ENCODE data around the gene PODXL. TPM values are rescaled to one million over a fixed set of nuclear protein-coding genes. Genes with fewer than 3 reads are reported as not detected.
A peak's percentile ranks its signal among the peaks of the same experiment; 100 is the strongest.
"Not testable (repeated sequence)": the region's sequence is repeated elsewhere in the genome, so short reads cannot be mapped to it uniquely, and the experiment has no call there.

PODXL gene
- total RNA-seq, 2 donors from 2014 or later: 0.18 to 1.3 TPM

DNA sequence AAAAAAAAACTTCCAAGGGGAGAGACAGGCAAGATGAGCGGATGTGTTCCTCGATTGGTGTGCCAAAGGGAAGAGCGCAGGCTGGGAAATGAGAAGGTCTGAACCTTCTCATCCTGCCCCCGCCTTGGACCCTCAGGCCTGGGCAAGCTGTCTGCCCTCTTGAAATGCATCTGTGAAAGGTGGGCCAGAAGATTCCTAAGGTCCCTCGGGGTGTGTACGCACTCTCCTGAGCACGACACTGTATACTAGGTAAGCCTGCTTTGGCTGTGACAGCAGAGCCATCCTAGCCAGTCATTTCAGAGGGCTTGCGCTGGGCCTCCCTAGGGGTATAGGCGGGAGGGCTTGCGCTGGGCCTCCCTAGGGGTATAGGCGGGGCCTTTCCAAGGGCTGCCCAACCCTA is 26.8 kb downstream of the PODXL start:
- Mint-ChIP-seq H3K27ac (no peak overlapping the region), H3K9me3 (no peaks in the 10 kb centered on the region), H3K36me3 (no peaks in the 10 kb centered on the region)
- no peak for ATAC-seq
- DNase-seq (ENCODE audit: low spot score in 2 of 2): no peak

DNA sequence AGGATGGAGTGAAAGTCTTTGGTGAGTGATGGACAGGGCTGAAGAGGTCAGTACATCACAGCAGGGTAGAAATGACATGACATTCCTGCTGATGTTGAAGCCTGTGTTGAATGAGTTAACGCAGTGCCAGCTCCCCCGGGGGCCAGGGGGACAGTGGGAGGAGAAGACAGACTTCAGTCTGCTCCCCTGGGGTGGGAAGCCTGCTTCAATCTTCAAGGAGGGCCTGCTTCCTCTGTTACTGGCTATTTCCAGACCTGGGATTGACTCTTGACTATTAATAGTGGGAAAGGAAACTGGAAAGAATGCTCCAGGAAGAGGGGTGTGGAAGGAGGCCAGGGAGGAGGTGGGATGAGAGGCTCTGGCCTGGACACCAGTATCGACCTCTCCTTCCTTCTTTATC is 27.2 kb downstream of the PODXL start:
- Mint-ChIP-seq H3K9me3 (no peaks in the 10 kb centered on the region), H3K36me3 (no peaks in the 10 kb centered on the region), H3K27ac (no peak overlapping the region)
- DNase-seq (ENCODE audit: low spot score in 2 of 2) (no peak), ATAC-seq (no peak)

DNA sequence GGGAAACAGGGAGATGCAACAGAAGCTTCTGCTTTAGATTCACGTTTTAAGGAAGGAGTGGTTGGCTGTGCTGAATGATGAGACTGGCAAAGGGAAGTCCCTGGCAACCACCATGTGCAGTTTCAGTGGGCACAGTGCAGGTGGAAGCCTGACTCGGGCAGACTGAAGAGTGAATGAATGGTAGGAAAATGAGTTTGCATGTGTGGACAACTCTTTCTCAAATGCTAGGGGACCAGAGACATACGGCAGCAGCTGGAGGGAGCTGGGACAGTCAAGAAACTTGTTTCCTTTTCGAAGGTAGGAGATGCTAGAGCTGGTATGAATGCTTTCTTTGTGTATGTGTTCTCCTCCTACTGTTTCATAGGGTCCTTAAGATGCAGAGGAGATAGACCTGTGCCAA is 29.0 kb downstream of the PODXL start:
- no peaks in the 10 kb centered on the region for H3K9me3 Mint-ChIP-seq

DNA sequence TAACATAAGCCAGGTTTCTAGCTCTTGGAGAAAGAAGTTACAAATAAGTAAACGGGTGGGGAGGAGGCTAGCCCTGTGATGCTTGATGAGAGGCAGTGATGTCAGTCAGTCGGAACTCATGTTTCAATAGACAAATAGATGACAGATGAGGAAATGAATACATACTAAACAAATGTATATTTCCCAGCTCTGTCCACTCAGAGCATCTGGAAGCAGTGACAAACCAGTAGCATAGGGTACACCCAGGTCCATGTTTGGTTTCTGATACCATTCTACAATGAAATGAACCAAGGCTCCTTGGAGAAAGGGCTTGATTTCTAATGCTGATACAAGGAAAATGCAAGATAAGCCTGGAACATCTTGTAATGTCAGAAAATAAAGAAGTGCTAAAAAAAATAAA is 30.6 kb downstream of the PODXL start:
- DNase-seq (ENCODE audit: low spot score in 2 of 2) (no peak), ATAC-seq (no peak)
- H3K9me3 Mint-ChIP-seq: no peaks in the 10 kb centered on the region
- H3K36me3 Mint-ChIP-seq: no peaks in the 10 kb centered on the region
- no peak overlapping the region for H3K27ac Mint-ChIP-seq

More for the DNA sequence above, 29.0 kb downstream of the PODXL start:
- Mint-ChIP-seq H3K36me3 (no peaks in the 10 kb centered on the region), H3K27ac (no peak overlapping the region)
- ATAC-seq (peak in 1 of 2 donors; percentile 34), DNase-seq (ENCODE audit: low spot score in 2 of 2) (no peak)

DNA sequence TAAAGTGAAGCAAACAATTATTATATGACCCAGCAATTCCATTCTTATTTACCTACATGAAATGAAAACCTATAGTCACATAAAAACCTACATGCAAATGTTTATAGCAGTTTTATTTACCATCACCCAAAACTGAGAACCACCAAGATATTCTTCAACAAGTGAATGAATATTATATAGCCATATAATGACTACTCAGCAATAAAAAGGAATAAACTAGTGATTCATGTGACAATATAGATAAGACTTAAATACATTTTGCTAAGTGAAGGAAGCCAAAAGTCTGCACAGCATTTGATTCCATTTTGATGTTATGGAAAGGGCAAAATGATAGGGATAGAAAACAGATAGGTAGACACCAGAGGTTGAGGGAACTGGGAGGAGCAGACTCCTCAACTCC is 31.7 kb downstream of the PODXL start:
- ATAC-seq (no peak), DNase-seq (ENCODE audit: low spot score in 2 of 2) (no peak)
- Mint-ChIP-seq H3K27ac (no peak overlapping the region), H3K36me3 (no peaks in the 10 kb centered on the region), H3K9me3 (no peaks in the 10 kb centered on the region)

DNA sequence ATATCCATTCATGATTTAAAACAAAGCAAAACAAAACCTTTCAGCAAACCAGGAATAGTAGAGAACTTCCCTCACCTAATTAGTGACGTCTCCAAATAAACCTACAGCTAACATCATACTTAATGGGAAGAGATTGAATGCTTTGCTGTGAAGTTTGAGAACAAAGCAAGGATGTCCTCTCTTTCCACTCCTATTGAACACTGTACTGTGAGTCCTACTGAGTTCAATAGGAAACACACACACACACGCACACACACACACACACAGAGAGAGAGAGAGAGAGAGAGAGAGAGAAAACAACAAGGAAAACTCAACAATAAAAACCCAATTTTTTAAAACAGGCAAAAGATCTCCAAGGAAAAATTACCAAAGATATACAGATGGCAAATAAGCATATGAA is 32.3 kb downstream of the PODXL start:
- H3K9me3 Mint-ChIP-seq: no peaks in the 10 kb centered on the region
- ATAC-seq: no peak
- no peaks in the 10 kb centered on the region for H3K36me3 Mint-ChIP-seq
- H3K27ac Mint-ChIP-seq: no peak overlapping the region
- no peak for DNase-seq (ENCODE audit: low spot score in 2 of 2)

DNA sequence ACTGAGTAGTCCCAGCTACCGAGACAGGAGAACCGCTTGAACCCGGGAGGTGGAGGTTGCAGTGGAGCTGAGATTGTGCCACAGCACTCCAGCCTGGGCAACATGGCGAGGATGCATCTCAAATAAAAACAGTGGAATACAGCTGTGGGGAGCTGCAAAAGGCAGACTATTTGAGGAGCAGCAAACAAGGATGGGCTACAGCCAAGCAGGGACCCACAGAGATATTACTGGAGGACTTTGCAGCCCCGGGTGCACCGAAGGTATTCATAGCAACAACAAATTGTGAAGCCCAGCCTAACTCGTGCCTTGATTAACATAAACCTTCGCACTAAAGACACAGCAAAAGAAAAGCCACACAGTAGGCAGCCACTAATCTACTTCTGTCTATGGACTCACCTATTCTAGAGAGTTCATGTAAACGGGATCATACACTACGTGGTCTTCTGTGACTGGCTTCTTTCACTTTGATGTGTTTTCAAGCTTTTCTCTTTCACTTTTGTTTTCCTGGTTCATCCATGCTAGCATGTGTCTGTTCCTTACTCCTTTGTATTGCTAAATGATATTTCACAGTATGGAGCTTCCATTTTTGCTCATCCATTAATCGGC is 34.0 kb downstream of the PODXL start:
- H3K27ac Mint-ChIP-seq: peak overlapping the region in 1 of 2 donors; percentile 2
- ATAC-seq: peak; percentile 69 to 82
- no peaks in the 10 kb centered on the region for H3K9me3 Mint-ChIP-seq
- no peak for DNase-seq (ENCODE audit: low spot score in 2 of 2)
- H3K36me3 Mint-ChIP-seq: no peaks in the 10 kb centered on the region

DNA sequence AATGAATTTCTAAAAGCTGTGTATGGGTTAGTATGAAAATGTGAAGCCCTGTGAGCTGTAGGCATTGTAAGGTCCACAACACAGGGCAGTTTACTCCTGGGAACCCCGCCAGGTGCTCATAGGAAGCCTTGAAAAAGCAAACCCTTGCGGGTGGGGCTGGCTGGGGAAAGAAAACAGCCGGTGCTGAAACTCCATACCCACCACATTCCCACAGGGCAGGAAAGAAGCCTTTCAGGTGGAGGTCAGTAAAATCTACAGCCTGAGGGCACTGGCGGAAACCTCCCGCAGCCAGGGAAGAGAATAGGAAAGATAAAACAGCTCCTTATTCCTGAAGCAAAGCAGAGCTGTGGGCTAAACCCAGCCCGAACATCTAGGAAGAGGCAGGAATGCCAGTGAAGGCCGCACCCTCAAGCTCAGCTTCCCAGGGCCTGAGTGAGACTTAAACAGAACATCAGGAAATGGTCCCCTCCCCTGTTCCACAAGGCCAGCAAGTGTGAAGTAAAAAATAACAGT is 34.7 kb downstream of the PODXL start:
- H3K9me3 Mint-ChIP-seq: no peaks in the 10 kb centered on the region
- H3K36me3 Mint-ChIP-seq: no peaks in the 10 kb centered on the region
- no peak for DNase-seq (ENCODE audit: low spot score in 2 of 2)
- ATAC-seq: no peak
- peak overlapping the region; percentile 2 to 83 for H3K27ac Mint-ChIP-seq

DNA sequence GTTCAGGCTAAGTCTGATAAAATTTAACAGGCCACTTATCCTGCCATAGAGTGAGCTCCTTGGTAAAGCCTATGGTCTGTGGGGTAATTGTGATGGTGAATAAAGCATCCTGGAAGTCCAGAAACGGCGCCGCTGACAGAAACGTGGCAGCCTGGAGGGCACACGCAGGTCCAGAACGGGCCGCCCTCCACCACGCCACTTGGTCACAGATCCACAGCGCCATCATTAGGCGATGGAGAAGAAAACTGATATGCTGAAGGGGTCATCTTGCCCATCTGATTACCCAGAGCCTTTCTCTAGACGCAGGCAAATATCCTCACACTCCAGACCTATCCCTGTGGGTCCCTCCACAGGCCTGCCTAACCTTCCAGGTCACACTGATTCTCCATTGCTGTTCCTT is 37.8 kb downstream of the PODXL start:
- no peaks in the 10 kb centered on the region for H3K36me3 Mint-ChIP-seq

DNA sequence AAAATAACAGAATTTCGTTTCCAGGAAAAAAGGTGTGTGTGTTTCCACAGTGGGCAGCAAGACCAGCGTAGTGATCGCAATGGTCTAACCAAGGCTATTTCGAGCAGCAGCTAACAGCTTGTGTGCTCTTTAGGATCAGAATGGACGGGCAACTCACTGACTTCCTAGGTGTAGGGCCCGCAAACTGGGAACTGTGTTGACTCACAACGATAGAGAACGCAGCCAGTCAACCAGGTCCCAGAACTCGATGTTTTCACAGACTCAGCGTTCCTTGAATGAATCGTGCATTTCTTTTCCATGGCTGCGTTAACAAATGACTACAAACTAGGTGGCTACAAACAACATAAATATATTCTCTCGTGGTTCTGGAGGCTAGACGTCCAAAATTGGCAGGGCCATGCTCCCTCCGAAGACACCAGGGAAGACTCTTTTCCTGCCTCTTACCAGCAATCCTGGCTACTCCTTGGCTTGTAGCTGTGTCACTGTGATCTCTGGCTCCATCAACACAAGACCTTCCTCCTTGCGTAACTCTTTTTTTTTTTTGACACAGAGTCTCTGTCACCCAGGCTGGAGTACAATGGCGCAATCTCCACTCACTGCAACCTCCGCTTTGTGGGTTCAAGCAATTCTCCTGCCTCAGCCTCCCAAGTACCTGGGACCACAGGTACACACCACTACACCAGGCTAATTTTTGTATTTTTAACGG is 39.1 kb downstream of the PODXL start:
- H3K27ac Mint-ChIP-seq: no peak overlapping the region

More for the DNA sequence above, 37.8 kb downstream of the PODXL start:
- ATAC-seq: no peak
- DNase-seq (ENCODE audit: low spot score in 2 of 2): no peak
- Mint-ChIP-seq H3K27ac (no peak overlapping the region), H3K9me3 (no peaks in the 10 kb centered on the region)

DNA sequence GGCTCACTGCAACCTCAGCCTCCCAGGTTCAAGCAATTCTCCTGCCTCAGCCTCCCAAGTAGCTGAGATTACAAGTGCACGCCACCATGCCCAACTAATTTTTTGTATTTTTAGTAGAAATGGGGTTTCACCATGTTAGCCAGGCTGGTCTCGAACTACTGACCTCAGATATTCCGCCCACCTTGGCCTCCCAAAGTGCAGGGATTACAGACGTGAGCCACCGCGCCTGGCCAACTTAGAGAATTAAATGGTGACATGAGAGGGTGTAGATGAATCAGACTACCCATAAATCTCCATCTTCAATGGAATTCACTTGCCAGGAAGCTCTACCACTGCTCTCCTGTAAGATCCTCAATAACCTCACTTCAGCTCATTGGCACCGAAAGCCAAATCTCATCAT is 41.0 kb downstream of the PODXL start:
- H3K9me3 Mint-ChIP-seq; DNase-seq (ENCODE audit: low spot score in 2 of 2); ATAC-seq; H3K36me3 Mint-ChIP-seq; H3K27ac Mint-ChIP-seq: not testable (repeated sequence)

More for the DNA sequence above, 39.1 kb downstream of the PODXL start:
- ATAC-seq (no peak), DNase-seq (ENCODE audit: low spot score in 2 of 2) (no peak)
- no peaks in the 10 kb centered on the region for H3K36me3 Mint-ChIP-seq
- H3K9me3 Mint-ChIP-seq: no peaks in the 10 kb centered on the region

DNA sequence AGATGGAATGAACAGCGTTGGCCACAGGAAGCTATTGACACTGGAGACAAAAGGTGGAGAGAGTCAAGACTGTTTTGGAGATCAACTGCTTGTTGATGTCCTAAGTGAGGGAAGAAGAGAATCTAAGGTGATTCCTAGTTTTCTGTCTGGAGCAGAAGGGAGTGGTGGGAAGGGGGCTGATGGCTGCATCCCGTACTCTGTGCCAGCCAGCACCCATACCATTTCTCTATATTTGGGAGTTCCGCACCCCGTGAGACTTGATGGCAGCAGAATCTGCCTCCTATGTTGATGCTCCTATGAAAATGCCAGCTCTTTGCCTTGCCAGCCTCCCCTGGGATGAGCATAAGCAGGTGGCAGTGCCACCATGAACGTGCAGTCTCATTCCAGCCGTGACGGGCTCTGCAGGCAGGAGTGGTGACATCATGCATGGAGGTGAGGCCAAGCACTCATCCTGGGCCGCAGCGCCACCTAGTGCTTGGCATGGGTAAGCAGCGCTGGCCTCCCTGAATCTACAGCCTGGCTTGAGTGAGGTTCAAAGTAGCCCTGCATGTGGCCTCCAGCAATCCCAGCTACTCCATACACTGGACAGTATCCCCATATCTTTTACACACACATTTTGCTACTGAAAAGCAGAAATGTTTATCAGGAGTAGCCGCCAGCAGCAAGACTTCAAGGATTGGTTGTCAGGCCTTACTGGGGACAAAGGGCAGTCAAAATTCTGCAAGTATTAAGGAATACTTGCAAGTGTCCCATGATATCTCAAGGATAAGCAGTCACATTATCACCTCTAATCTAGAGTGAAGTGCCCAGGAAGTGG is 43.0 kb downstream of the PODXL start:
- H3K9me3 Mint-ChIP-seq: no peaks in the 10 kb centered on the region
- no peaks in the 10 kb centered on the region for H3K36me3 Mint-ChIP-seq
- peak overlapping the region in 1 of 2 donors; percentile 4 for H3K27ac Mint-ChIP-seq
- DNase-seq (ENCODE audit: low spot score in 2 of 2) (peak; percentile 82 to 90), ATAC-seq (peak; percentile 93 to 99)

DNA sequence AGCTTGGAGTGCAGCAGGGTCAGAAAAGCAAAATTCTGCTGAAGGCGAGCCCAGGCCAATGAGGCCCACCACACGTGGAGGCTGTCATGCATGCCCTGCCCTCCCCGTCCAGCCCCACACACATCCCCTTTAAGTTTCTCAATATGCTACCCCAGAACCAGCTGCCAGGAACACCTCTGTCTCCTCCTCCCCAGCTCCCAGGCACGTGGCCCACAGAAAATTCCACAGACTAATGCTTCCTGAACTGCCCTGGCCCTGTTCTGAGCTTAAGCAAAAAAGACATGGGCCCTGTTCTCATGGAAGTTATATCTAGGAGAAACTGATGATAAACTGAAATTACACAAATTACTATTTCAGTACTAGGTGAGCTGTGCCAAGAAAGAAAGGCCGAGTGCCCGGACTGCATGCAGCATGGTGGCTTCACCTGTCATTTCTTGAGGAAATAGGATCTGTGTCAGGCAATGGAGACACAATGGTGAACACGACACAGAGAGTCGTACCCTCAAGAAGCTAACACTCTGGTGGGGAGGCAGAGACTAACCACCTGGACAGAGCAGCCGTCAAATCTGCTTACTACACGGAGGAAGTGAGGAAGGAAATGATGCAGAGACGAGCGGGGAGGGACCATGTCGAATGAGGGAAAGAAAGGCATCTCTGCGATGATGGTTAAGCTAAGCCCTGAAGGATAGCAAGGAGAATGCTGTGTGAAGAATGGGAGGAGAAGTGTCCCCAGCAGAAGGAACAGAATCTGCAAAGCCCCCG is 44.5 kb downstream of the PODXL start:
- DNase-seq (ENCODE audit: low spot score in 2 of 2) (no peak), ATAC-seq (no peak)
- Mint-ChIP-seq H3K9me3 (no peaks in the 10 kb centered on the region), H3K27ac (no peak overlapping the region), H3K36me3 (no peaks in the 10 kb centered on the region)

DNA sequence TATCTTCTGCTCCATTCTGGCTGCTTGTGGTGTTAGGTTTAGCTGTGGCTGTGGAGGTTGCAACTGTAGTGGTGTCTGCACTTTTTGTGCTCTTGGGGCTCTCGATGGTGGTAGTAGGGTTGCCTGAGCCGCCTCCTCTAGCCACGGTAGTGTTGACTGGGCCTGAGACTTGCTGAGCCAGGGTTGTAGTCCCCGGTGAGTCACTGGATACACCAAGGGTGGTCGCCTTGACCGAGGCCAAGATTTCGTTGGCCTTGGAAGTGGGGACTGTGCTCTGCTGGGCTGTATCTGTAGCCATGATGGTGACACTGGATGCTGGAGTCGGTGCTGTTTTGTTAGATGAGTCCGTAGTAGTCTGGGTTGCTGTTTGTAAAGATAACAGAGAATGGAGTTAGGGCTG is 45.4 kb downstream of the PODXL start:
- ATAC-seq: no peak
- peak overlapping the region in 1 of 2 donors; percentile 36 for H3K27ac Mint-ChIP-seq
- H3K36me3 Mint-ChIP-seq: no peaks in the 10 kb centered on the region
- DNase-seq (ENCODE audit: low spot score in 2 of 2): no peak
- no peaks in the 10 kb centered on the region for H3K9me3 Mint-ChIP-seq

DNA sequence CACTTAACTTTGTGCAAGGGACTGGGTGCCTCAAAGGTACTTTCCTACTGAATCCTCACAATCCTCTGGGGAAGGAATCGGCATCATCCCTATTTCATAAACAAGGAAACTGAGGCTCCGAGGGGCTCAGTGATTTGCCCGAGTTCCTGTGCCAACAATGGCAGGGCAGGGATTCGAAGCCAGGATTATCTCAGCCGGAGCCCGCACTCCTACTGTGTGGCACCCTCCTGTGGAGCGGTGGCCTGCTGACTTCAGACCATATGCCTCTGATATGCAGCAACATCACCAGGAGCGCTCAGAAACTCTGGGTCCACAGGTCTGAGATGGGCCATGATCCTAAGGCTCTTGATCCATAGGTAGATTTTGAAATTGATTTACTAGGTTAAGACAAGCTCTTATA is 46.6 kb downstream of the PODXL start:
- Mint-ChIP-seq H3K27ac (no peak overlapping the region), H3K36me3 (no peaks in the 10 kb centered on the region), H3K9me3 (no peaks in the 10 kb centered on the region)
- DNase-seq (ENCODE audit: low spot score in 2 of 2): no peak
- ATAC-seq: no peak

DNA sequence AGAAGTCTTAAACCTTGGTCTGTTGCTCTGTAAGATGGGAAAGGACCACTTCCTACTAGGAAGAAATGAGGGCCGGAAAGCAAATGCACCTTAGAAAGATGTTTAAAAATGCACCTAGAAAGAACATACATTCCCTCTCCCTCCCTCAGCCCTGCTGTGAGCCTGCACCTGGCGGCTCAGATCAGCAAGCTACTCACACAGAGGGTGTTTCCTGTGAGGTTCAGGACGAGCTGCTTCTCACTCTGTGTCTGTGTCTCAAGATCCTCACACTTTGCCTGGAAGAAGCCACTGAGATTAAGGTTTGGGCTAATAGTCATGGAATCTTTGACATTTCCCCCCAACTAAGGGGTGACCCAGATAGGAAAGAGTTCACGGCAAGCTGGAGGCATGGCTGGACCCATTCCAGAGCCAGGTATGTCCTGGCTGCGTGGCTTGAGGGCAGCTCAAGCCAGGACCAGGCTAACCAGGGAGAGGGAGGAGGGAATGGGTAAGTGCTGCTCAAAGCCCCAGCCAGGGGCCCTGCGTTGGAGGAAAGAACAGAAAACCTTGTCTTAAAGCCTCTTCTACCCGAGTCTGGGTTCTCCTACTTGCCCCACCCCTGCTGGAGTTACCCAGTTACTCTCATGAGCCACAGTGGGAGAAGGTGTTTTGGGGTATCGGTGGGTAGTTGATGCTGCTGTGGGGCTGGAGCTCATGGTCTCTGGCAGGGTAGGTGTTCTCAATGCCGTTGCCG is 47.5 kb downstream of the PODXL start:
- DNase-seq (ENCODE audit: low spot score in 2 of 2) (no peak), ATAC-seq (no peak)
- Mint-ChIP-seq H3K27ac (peak overlapping the region in 1 of 2 donors; percentile 26), H3K36me3 (no peaks in the 10 kb centered on the region), H3K9me3 (no peaks in the 10 kb centered on the region)

Data from activated naive CD4-positive, alpha-beta T cell treated with anti-CD3 and anti-CD28 coated beads, Interleukin-2, amount 50 U/mL, for 72 hours (primary cell).